Tibial nerve (tissue), 4 donors: ENCODE measurements around the gene RAB11A. TPM values are rescaled to one million over a fixed set of nuclear protein-coding genes. Genes with fewer than 3 reads are reported as not detected.

Experiments
- DNase-seq, 2 donors: peaks; one replicate each; pipeline ENCODE4 v3.0.0-alpha.2; 2019; ENCODE audit warnings: low spot score in 2 of 2
- H3K27ac ChIP-seq, 4 donors: fragments of 200-600 bp; sonication (generic) in 3 of 4; one replicate each; pipeline ENCODE4 v1.5.1; 2017 to 2019; ENCODE audit warnings: mild to moderate bottlenecking in 1 of 4
- H3K27me3 ChIP-seq, 2 donors: fragments of 200-600 bp; sonication (generic) in 1 of 2; one replicate each; pipeline versions ENCODE4 v1.5.1 to v1.6.0; 2017 to 2019
- H3K36me3 ChIP-seq, 3 donors: fragments of 200-600 bp; sonication (generic); one replicate each; pipeline ENCODE4 v1.5.1; 2018 to 2019
- H3K4me1 ChIP-seq, 4 donors: fragments of 200-600 bp; sonication (generic) in 3 of 4; one replicate each; pipeline ENCODE4 v1.5.1; 2017 to 2019
- H3K4me3 ChIP-seq, 4 donors: fragments of 200-600 bp; sonication (generic) in 3 of 4; one replicate each; pipeline ENCODE4 v1.5.1; 2017 to 2019; ENCODE audit warnings: mild to moderate bottlenecking in 1 of 4, moderate library complexity in 1 of 4
- H3K9me3 ChIP-seq, 4 donors: fragments of 200-600 bp; sonication (generic) in 3 of 4; one replicate each; pipeline ENCODE4 v1.5.1; 2017 to 2019
- CTCF ChIP-seq, 5 experiments: fragments of 200-600 bp in 3 of 5; fragments of 450-650 bp in 2 of 5; sonication (generic) in 3 of 5; IDR thresholded peaks; one replicate each; pipeline ENCODE4 v1.5.1; 2016 to 2019; ENCODE audit warnings: antibody characterized with exemption in 5 of 5, mild to moderate bottlenecking in 3 of 5, moderate library complexity in 2 of 5
- EP300 ChIP-seq, 2 donors: sonication (generic); formaldehyde crosslinking; IDR thresholded peaks; one replicate each; pipeline ENCODE4 v1.6.1; 2017; ENCODE audit warnings: antibody characterized with exemption in 2 of 2, mild to moderate bottlenecking in 1 of 2
- POLR2A ChIP-seq, 2 donors: fragments of 450-650 bp; IDR thresholded peaks; one replicate each; pipeline ENCODE4 v1.6.1; 2017; ENCODE audit warnings: antibody characterized with exemption in 2 of 2, mild to moderate bottlenecking in 2 of 2, moderate library complexity in 2 of 2
- WGBS, 2 donors: methylation state at CpG; one replicate each; pipeline ENCODE4 v1.1.5; 2018; 5-methylcytosine and 5-hydroxymethylcytosine counted together
- total RNA-seq, 4 donors: library from RNA; depleted of rRNA; stranded (reverse); fragments of >200 nt; gene quantifications; one replicate each; pipeline ENCODE4 v1.1.0, GENCODE V29; 2016

The RAB11A gene
- total RNA-seq, 4 donors from 2014 or later = 69.9 to 140 (median 84.3) TPM

GRCh38 chr15:65913631-65914199, 44.4 kb downstream of the RAB11A start:
- Histone ChIP-seq H3K27me3 (no peaks in the 10 kb centered on the region), H3K9me3 (no peaks in the 10 kb centered on the region), H3K36me3 (peaks cover 0 to 38% (median 0%) of the 10 kb centered on the region in 3 donors), H3K4me1 (peaks cover 0 to 19% (median 3%) of the 10 kb centered on the region in 4 donors), H3K27ac (no peak overlapping the region), H3K4me3 (no peak overlapping the region)
- DNase-seq = no peak
- 85 to 87% methylated on average over 11 to 13 of the region's 13 CpGs for WGBS, 2 donors
- TF ChIP-seq POLR2A (IDR thresholded peaks at IDR 0.05) = no peak
- no peak for TF ChIP-seq EP300 (IDR thresholded peaks at IDR 0.05)
- no peak for TF ChIP-seq CTCF (IDR thresholded peaks at IDR 0.05)

- H3K4me3 ChIP-seq = no peak overlapping the region
- H3K27ac ChIP-seq = no peak overlapping the region
- no peaks in the 10 kb centered on the region for H3K9me3 ChIP-seq
- 48 to 71% methylated on average over 4 of the region's 4 CpGs for WGBS, 2 donors
- H3K27me3 ChIP-seq = no peaks in the 10 kb centered on the region
- DNase-seq = no peak
- TF ChIP-seq EP300 (IDR thresholded peaks at IDR 0.05) (no peak), POLR2A (IDR thresholded peaks at IDR 0.05) (no peak), CTCF (IDR thresholded peaks at IDR 0.05) (no peak)
- H3K4me1 ChIP-seq = peaks cover 0 to 19% (median 3%) of the 10 kb centered on the region in 4 donors
- H3K36me3 ChIP-seq = peaks cover 0 to 36% (median 0%) of the 10 kb centered on the region in 3 donors
Measured at GRCh38 chr15:65914386-65914785, 45.1 kb downstream of the RAB11A start.

- Histone ChIP-seq H3K27ac (no peak overlapping the region), H3K27me3 (no peaks in the 10 kb centered on the region), H3K4me3 (no peak overlapping the region), H3K4me1 (peaks cover 0 to 19% (median 3%) of the 10 kb centered on the region in 4 donors), H3K9me3 (no peaks in the 10 kb centered on the region), H3K36me3 (peaks cover 0 to 28% (median 0%) of the 10 kb centered on the region in 3 donors)
- no peak for TF ChIP-seq CTCF (IDR thresholded peaks at IDR 0.05)
- no peak for TF ChIP-seq EP300 (IDR thresholded peaks at IDR 0.05)
- no peak for TF ChIP-seq POLR2A (IDR thresholded peaks at IDR 0.05)
- DNase-seq = no peak
- 84% methylated on average over 8 of the region's 8 CpGs for WGBS, 2 donors
Measured at GRCh38 chr15:65914981-65915925, 46.0 kb downstream of the RAB11A start.

GRCh38 chr15:65916041-65916663, 46.9 kb downstream of the RAB11A start:
- Histone ChIP-seq H3K27ac (no peak overlapping the region), H3K27me3 (no peaks in the 10 kb centered on the region), H3K36me3 (peaks cover 0 to 20% (median 0%) of the 10 kb centered on the region in 3 donors), H3K4me3 (no peak overlapping the region), H3K9me3 (no peaks in the 10 kb centered on the region), H3K4me1 (peaks cover 0 to 19% (median 3%) of the 10 kb centered on the region in 4 donors)
- no peak for TF ChIP-seq POLR2A (IDR thresholded peaks at IDR 0.05)
- TF ChIP-seq EP300 (IDR thresholded peaks at IDR 0.05) = no peak
- TF ChIP-seq CTCF (IDR thresholded peaks at IDR 0.05) = no peak
- DNase-seq = no peak
- WGBS, 2 donors = 80 to 93% methylated on average over 7 of the region's 7 CpGs
